ENCODE results near the gene UBE2B. TPM values are rescaled to one million over a fixed set of nuclear protein-coding genes. Genes with fewer than 3 reads are reported as not detected.

Gene UBE2B
- total RNA-seq, 6 experiments from 2014 or later, result 85.0 to 105 (median 95.6) TPM

DNA sequence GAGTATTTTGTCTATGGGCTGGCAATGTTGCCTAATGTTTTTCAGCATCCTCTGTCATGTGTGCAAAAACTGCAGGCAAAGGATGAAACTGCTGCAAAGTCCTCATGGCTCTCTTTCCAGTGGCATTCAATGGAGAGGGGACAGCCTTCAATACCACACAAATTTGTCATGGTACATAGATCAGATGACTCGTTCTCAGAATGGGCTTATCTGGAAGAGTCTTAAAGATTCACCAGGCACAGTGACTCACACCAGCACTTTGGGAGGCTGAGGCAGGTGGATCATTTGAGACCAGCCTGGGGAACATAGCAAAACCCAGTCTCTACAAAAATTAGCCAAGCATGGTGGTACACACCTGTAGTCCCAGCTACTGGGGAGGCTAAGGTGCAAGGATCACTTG lies 35.0 kb downstream of the UBE2B start:
- no peaks in the 10 kb centered on the region; the same call in 1 of the 2 replicates for H3K27me3 Mint-ChIP-seq (ENCODE audit: insufficient read depth)
- H3K27ac Mint-ChIP-seq, result no peak overlapping the region

DNA sequence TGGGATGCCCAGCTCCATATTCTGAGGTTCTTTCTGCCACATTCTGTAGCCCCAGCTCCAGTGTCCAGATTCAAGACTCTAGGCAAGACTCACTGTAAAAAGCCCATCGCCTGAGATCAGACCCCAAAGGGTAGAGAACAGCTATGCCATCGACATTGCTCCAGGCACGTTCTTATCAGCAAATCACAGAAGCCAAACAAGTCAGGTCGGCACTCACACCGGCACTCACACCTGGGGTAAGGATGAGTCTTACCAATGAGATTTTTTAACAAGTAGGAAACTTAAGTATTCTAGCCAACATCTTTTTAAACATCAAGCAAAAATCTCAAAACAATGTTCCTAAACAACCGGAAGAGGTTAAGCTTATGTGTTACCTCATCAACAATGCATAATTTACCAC lies 38.0 kb downstream of the UBE2B start:
- Mint-ChIP-seq H3K27ac (peak overlapping the region; percentile 47; the same call in 1 of the 2 replicates), H3K9me3 (no peaks in the 10 kb centered on the region), H3K4me1 (ENCODE audit: low read depth) (peaks cover 48% of the 10 kb centered on the region), H3K4me3 (no peak overlapping the region), H3K36me3 (ENCODE audit: low read depth) (peaks cover 8% of the 10 kb centered on the region; the same call in 1 of the 2 replicates), H3K27me3 (ENCODE audit: insufficient read depth) (no peaks in the 10 kb centered on the region; the same call in none of the 2 replicates)
- TF ChIP-seq, protein P1, sequence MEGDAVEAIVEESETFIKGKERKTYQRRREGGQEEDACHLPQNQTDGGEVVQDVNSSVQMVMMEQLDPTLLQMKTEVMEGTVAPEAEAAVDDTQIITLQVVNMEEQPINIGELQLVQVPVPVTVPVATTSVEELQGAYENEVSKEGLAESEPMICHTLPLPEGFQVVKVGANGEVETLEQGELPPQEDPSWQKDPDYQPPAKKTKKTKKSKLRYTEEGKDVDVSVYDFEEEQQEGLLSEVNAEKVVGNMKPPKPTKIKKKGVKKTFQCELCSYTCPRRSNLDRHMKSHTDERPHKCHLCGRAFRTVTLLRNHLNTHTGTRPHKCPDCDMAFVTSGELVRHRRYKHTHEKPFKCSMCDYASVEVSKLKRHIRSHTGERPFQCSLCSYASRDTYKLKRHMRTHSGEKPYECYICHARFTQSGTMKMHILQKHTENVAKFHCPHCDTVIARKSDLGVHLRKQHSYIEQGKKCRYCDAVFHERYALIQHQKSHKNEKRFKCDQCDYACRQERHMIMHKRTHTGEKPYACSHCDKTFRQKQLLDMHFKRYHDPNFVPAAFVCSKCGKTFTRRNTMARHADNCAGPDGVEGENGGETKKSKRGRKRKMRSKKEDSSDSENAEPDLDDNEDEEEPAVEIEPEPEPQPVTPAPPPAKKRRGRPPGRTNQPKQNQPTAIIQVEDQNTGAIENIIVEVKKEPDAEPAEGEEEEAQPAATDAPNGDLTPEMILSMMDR (IDR thresholded peaks at IDR 0.05), result no peak
- DNase-seq, result no peak

More for the DNA sequence above, 35.0 kb downstream of the UBE2B start:
- Mint-ChIP-seq H3K4me3 (no peak overlapping the region), H3K4me1 (ENCODE audit: low read depth) (peaks cover 39% of the 10 kb centered on the region), H3K9me3 (no peaks in the 10 kb centered on the region), H3K36me3 (ENCODE audit: low read depth) (peaks cover 13% of the 10 kb centered on the region; the same call in 1 of the 2 replicates)
- TF ChIP-seq, protein P1 (IDR thresholded peaks at IDR 0.05), result no peak
- peak; percentile 44 for DNase-seq

DNA sequence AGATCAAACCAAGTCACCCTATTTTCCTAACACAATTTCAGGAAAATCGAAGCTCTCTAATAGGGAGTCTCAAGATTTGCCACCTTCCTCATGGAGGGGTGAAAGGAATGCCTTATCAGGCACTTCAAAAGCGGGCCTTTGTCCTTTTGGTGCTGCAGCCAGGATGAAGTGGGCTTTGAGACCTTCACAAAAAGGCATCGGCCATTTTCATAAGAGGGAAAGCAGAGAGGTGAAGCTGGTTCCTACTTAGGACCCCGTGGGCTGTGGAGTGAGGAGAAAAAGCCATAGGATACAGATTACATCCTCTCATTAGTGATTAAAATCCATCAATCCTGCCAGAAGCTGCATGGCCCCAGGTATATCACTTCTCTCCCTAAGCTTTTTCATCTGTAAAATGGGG lies 39.5 kb downstream of the UBE2B start:
- Mint-ChIP-seq H3K27me3 (ENCODE audit: insufficient read depth) (peaks cover 2% of the 10 kb centered on the region), H3K9me3 (no peaks in the 10 kb centered on the region), H3K36me3 (ENCODE audit: low read depth) (peaks cover 8% of the 10 kb centered on the region; the same call in 1 of the 2 replicates), H3K27ac (peak overlapping the region; percentile 51; the same call in 1 of the 2 replicates), H3K4me1 (ENCODE audit: low read depth) (peaks cover 47% of the 10 kb centered on the region), H3K4me3 (peak overlapping the region; percentile 93)
- TF ChIP-seq, protein P1 (IDR thresholded peaks at IDR 0.05), result no peak
- no peak for DNase-seq

DNA sequence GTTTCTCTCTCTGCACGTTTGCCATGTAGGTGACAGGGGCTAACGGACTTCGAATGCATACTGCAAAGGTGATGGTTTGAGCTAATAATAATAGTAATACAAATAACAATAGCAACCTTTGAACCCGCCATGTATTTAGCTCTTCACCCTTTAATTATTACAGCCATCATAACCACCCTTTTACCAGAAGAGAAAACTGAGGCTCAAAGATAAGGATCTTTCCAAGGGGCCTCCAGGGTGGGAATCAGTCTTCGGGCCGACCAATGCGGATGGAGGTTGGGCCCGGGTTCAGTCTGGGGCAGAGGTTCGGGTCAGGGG lies 39.8 kb downstream of the UBE2B start:
- Mint-ChIP-seq H3K27me3 (ENCODE audit: insufficient read depth) (peaks cover 2% of the 10 kb centered on the region), H3K4me1 (ENCODE audit: low read depth) (peaks cover 43% of the 10 kb centered on the region), H3K27ac (peak overlapping the region; percentile 73), H3K4me3 (peak overlapping the region; percentile 93), H3K9me3 (no peaks in the 10 kb centered on the region), H3K36me3 (ENCODE audit: low read depth) (peaks cover 8% of the 10 kb centered on the region; the same call in 1 of the 2 replicates)
- TF ChIP-seq, protein P1 (IDR thresholded peaks at IDR 0.05), result no peak
- DNase-seq, result no peak

DNA sequence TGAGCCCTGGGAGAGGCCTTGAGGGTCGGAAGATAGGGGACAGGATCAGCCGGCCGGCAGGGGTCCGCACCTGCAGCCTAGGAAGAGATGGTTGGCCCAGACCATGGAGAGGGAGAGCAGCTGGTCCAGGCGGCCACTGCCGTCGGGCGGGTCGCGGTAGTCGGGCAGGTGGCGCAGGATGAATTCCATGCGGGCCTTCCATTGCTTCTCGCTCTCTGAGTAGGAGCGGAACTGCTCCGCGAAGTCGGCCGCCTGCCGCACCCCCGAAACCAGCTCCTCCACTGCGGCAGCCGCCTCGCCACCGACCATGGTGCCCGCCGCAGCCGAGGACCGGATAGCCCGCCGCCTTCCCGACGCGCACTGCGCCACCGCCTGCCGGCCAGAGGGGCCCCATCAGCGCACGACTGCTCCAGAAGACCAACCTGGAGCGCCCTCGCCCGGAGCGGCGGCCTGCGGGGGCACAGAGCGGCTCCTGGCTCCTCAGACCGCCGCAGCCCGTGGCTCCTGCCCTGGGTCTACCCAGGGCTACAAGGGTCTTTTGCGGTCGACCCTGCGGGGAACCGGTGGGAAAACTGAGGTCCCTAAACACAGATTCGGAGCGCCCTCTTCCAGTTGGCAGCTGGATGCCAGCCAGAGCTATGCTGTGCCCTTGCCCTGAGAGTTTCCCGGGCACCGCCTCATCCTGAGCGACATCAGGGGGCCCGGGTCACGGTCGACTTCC lies 40.3 kb downstream of the UBE2B start, which contains the start of gene CDKN2AIPNL:
Gene CDKN2AIPNL (minus strand): TSS at position 336 of the 721 bp plus-strand sequence. CDS start 27 bp downstream, at position 309.
- Mint-ChIP-seq H3K27ac (peak within 1 kb of the TSS; percentile 80), H3K4me1 (ENCODE audit: low read depth) (peaks cover 38% of the 10 kb centered on the region), H3K36me3 (ENCODE audit: low read depth) (peaks cover 7% of the 10 kb centered on the region; the same call in 1 of the 2 replicates), H3K27me3 (ENCODE audit: insufficient read depth) (peaks cover 2% of the 10 kb centered on the region), H3K9me3 (no peaks in the 10 kb centered on the region), H3K4me3 (peak within 1 kb of the TSS; percentile 93)
- TF ChIP-seq, protein P1 (IDR thresholded peaks at IDR 0.05), result peak; percentile 83
- DNase-seq, result peak; percentile 79

Measured in HFFc6 (cell line).